DMS79 treated with DMSO at 0.1 percent for 48 hours (cell line): Measurements from ENCODE around the gene PHF21A.
"Not testable (repeated sequence)": the region's sequence is repeated elsewhere in the genome, so short reads cannot be mapped to it uniquely, and the experiment has no call there.

Source experiments
- DNase-seq: peaks from one replicate; lab custom pipeline; 2025; lab: John Stamatoyannopoulos, UW

PHF21A gene

GRCh38 chr11:45983471-45983845 is 137.8 kb downstream of the PHF21A start:
- no peak for DNase-seq

DNA sequence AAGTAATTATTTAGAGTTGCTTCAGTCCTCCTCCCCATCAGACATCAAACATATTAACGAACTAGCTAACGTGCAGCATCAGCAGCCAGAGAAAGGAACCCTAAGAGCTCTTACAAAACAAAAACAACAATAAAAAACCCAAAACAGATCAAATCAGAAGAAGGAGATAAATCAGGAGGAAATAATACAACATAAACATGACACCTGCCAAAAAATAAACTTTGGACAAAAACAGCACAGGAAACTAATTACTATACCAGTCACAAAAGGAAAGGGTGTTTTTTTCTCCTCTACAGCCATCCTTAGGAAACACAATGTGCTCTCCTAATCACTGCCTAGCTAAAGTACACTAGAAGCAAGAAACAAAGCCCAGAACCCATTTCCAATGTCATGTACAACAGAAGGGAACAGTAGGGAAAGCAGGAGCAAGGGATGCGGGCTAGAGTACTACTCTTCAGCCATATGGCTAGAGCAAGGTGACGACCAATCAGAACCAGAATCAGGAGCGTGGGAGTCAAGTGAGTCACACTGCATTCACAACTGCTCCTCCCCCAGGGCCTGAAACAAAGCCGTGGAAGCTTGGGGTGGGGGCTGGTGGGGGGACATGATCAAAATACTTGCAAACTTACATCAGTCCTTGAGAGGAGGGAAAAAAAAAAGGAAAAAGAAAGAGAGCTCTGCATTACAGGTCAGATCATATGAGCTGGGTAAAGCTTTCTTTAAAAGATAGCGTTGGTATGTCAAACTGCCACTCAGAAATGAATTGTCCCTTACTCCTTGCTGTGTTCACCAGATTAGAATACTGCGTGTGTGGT is 138.4 kb downstream of the PHF21A start:
- DNase-seq = no peak

DNA sequence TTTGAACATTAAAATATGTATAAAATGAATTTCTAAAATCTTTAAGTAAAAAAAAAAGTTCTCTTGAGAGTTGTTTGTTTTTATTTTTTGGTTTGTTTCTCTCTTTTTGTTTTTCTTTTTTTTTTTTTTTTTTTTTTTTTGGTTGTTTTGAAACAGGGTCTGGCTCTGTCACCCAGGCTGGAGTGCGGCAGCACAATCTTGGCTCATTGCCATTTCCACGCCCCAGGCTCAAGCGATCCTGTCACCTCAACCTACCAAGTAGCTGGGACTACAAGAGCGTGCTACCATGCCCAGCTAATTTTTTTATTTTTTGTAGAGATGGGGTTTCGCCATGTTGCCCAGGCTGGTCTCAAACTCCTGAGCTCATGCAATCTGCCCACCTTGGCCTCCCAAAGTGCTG is 139.4 kb downstream of the PHF21A start:
- not testable (repeated sequence) for DNase-seq

- DNase-seq = no peak
These were observed 146.4 kb downstream of the PHF21A start for GRCh38 chr11:45974806-45975205.

DNA sequence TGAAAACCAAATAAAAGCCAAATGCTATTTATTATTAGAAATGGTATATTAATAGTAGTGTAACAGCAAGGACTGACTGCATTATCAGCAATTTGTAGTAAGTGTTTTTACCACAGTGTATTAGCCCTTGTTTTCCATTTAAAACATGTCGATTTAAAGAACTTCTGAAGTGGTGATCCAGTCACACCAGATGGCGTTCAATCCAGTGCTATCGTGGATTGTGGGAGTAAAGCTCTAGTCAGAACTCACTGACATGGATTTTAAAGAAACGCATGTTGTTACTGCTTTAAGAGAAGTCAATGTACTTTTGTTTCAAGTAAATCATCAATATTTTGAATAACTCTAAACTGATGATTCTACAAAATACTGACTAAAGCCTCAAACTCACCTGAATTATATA is 147.7 kb downstream of the PHF21A start:
- no peak for DNase-seq

DNA sequence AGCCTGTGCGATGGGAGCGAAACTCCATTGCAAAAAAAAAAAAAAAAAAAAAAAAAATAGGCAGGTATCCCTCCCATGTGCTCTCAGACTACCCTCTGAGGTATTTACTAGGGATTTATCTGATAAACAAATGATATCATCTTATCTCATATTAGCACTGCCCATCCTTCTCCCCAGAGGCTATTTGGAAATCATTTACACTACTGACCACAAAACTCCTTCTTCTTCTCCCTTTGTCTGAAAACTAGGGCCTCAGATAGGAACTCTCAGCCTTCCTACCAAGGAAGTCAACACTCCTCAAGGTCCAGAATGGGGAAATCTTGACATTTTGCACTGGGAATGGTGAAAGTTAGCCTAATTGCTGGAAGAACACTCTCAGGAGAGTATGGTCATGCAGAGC is 152.4 kb downstream of the PHF21A start:
- no peak for DNase-seq

DNA sequence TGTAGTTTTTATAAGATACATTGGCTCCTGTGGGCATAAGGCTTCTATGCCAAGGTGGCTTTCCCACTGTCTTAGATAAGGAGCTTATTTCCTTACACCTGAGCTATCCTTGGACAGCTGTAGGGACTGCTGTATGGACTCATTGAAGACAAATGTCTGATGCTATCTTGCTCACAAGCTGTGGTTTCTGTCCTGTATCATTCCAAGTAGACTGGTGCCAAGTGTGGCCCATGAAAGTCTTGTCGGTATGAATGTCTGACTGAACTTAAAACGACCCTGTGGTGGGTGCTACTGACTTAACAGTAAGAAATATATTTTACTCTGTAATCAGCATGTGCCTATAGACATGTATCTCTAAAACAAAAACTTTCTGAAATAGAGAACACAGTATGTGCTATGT is 153.7 kb downstream of the PHF21A start:
- DNase-seq = no peak

DNA sequence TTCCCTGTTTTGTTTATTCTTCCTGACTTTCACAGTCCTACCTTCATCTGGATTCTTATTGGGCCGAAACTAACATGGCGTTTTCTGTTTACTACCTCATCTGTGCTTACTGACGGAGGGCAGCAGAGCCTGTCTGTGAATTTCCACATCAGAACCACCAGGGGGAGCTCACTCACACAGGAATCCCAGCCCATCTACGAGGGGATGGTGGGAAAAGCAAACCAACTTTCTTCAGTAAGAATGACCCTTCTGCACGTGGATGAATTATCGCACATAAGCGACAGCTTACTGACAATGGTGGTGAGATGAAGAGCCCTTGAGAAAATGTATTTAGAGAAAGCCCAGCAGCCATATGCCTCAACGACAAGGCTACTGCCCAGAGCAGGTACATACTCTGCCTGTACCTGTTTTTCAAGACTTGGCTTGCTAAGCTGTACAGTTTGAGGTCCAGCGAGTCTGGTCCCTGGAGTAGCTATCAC is 156.3 kb downstream of the PHF21A start:
- peak; percentile 49 for DNase-seq

DNA sequence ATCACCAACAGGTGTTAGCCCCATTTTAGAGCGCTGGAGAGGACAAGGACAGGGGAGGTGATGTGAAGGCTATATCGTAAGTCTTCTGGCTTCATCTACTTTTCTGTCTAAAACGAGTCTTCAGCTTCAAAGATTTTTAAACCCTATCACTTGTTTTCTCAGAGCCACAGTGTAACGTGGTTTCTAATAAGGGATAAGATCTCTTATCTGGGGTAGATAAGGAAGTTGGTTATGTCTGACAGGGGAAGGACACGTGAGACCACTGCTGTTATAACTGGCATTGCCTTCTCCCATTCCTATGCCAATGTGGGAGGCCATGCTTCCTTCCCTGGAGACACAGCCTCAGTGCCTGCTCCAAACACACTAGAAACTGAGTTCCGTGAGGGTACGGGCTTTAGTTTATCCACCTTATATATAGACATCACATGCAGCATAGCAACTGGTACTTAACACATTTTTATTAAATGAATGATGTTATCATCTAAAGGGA is 159.5 kb downstream of the PHF21A start:
- DNase-seq = no peak

DNA sequence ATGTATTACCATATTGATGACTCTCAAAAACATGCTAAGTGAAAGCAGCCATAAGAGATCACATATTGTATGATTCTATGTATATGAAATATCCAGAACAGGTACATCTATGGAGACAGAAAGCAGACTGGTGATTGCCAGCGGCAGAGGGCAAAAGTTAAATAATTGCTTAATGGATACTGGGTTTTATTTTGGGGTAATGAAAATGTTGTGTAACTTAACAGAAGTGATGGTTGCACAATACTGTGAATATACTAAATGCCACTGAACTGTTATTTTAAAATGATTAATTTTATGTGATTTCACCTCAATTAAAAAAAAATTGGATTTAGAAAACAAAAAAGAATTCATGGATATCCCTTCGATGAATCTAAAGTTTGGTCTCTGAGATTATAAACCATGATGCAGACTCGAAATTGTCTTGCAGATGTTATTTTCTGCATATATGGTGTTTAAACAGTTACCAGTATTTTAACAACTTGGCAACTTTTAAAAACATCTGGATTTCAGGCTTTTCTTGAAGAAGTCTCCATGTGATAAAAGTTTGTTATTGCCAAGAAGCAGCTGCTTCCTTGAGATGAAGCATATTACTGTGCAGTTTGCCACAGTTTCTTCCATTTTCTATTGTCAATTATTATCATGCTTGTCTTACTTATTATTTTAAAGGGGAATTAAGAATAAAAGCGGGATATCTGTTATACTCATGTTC is 160.7 kb downstream of the PHF21A start:
- DNase-seq = no peak

DNA sequence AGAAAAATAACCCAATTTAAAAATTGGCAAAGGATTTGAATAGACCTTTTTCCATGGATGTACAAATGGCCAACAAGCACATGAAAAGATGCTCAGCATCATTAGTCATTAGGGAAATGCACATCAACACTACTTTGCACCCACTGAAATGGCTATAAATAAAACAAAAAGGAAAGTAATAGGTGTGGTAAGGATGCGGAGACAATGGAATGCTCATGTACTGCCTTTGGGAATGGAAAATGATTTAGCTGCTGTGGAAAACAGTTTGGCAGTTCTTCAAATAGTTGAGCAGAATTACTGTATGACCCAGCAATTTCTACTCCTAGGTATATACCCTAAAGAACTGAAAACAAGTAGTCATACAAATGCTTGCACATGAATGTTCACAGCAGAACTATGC is 161.4 kb downstream of the PHF21A start:
- no peak for DNase-seq

- no peak for DNase-seq
These were observed 171.3 kb downstream of the PHF21A start for GRCh38 chr11:45949992-45950407.

DNA sequence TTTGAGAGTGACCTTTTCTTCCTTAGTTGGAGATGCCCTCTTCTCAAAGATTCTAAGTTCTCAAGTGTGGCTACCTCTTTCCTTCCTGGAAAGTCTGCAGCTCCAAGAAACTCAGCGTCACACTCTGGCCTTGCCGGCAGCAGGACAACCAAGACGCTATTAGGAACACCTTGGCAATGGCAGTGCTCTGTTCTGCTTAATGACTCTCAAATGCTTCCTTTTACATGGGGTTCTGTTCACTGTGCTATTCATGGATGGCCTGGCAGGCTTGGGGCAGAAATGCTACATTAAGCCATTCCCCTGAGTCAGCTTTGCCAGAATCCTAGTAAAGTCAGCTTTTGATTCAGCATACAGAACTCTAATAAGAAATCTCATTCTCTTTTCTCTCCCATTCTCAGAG is 172.9 kb downstream of the PHF21A start:
- DNase-seq = no peak

GRCh38 chr11:45947885-45948284 is 173.4 kb downstream of the PHF21A start:
- no peak for DNase-seq

DNA sequence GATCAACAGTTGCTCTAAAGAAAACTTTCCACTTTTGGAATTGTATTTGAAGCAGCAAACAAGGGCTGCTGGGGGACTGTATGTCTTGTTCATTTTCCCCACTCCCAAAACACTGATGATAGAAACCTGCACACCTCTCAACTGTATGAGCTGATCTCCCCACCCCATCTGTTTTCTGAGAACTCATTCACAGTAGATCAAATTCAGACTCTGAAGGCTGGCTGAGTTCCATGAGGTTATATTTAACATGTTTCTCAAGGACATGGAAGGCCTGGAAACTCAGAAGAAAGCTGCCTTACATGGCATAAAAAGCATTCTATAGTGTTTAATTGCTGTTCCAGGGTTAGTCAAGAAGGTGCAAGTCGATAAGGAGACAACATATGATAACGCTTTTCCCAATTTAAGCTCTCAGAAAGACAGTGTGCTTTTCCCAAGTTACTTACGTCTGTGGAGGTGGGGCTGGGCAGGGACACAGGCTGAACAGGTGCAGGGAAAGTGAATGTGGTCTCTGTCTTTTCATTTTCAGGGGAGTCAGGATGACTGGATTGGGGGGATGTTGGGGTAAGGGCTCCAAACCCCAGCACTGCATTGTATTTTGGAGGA is 175.8 kb downstream of the PHF21A start:
- DNase-seq = no peak

DNA sequence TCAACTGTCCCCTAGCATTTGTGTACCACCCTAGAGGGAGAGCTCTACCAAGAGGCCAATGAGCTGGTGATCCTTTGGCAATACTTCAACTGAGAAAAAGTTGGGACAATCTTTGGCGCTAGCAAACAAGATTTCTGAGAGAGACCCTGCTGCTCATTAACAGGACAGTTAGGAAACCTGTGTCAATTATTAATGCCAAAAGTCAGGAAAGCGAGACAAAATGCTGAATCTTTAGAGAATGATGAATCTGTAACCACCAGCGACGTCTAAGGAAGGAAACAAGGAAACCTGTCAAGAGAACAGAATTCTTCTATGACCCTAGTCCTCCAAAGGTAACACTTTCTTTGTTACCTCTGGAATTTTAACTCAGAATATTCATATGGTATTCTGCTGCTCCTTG is 178.9 kb downstream of the PHF21A start:
- no peak for DNase-seq

GRCh38 chr11:45941285-45941684 is 180.0 kb downstream of the PHF21A start:
- DNase-seq = no peak

GRCh38 chr11:45939836-45940235 is 181.4 kb downstream of the PHF21A start:
- DNase-seq = no peak

GRCh38 chr11:45937916-45938315 is 183.3 kb downstream of the PHF21A start:
- no peak for DNase-seq

GRCh38 chr11:45936511-45937054 is 184.7 kb downstream of the PHF21A start:
- DNase-seq = no peak

DNA sequence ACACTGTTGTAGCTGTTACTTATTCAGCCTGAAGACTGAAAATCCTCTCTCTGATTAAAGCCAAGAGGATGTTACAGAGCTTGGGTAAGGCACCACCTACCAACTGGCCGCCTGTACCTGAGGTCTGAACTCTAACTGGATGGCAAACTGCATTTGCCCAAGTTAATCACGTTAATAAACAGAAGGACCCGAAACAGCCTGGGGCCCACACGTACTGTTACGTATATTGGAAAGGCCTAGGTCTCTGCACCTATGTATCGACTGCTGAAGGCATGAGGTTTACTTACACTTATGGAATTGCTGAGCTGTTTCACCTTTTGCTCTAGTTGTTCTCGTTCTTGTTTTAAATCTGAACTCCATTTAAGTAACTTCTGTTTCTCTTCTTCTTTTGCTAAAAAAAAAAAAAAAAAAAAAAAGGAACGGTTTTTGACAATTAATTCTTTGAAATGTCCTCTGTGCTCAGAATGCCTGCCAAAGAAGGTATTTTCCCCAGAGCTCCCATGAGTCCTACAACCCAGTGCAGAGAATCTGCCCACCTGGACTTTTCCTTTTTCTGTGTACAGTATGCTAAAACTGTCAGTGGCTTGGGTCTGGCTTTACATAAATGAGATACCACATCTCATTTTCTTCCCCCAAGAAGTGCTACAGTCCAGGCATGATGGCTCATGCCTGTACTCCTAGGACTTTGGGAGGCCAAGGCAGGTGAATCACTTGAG is 185.7 kb downstream of the PHF21A start:
- DNase-seq = no peak
